Measurements from ENCODE around the gene KRT81.
"Not testable (repeated sequence)": the region's sequence is repeated elsewhere in the genome, so short reads cannot be mapped to it uniquely, and the experiment has no call there.

The KRT81 gene

GRCh38 chr12:52270541-52271070 is 20.7 kb downstream of the KRT81 start:
- no peak for DNase-seq

GRCh38 chr12:52268212-52268611 is 23.1 kb downstream of the KRT81 start:
- DNase-seq, result no peak

DNA sequence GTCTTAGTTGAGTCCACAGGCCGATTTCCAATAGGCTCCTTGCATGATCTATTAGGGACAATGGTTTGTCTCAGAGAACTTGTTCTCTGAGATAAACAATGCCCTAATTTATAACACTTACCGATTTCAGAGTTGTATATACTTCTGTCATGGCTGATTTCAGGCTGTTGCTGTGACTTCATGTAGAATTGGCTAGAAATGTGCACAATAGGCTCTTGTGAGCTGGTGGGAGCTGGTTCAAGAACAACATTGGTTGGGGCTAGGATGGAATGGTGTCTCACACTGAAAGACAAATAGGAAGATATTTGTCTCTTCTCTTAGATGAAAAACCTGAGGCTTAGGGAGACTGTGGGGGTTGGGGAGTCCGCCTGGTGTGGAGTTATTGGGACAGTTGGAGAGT is 23.6 kb downstream of the KRT81 start:
- DNase-seq, result no peak

DNA sequence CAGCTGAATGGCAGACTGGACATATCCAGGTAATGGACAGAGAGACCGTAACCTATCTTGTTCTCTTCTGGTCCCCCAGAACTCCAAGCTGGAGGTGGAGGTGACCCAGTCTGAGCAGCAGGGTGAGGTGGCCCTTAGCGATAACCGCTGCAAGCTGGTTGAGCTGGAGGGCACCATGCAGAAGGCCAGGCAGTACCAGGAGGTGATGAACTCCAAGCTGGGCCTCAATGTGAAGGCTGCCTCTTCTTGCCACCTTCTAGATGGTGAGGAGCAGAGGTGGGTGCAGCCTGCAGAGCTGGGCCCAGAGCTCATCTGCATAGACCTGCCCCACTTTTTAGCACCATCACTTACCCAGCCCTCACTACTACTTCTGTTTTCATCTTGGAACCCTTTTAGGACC is 24.1 kb downstream of the KRT81 start:
- no peak for DNase-seq

- no peak for DNase-seq
Observed at GRCh38 chr12:52266514-52266913, 24.8 kb downstream of the KRT81 start.

GRCh38 chr12:52264435-52264825 is 26.9 kb downstream of the KRT81 start:
- DNase-seq, result no peak

DNA sequence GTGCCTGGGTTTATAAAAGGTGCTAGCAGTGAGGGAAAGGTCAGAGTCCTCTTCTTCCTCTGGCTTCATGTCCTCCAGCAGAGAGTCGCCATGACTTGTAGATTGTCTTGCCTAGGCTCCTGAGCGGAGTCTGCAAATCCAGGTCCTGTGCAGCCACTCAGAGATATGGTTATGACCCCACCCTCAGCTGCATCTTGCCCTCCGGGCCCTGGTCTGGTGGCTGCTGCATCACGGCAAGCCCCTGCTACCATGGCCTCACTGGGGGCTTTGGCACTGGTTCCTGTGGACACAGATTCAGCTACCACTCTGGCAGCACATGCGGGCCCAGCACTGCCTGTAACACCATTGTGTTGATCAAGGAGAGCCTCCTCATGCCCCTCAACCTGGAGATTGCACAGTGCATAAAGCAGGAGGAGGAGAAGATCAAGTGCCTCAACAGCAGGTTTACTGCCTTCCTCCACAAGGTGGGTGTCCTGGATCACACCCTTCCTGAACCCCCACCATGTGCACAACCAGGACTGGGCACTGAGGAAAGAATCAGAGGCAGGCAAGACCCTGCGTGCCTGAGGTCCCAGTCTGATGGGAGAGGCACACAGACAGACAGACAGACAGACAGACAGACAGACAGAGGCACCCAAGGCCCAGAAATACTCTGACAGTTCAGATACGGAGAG is 27.4 kb downstream of the KRT81 start:
- no peak for DNase-seq

DNA sequence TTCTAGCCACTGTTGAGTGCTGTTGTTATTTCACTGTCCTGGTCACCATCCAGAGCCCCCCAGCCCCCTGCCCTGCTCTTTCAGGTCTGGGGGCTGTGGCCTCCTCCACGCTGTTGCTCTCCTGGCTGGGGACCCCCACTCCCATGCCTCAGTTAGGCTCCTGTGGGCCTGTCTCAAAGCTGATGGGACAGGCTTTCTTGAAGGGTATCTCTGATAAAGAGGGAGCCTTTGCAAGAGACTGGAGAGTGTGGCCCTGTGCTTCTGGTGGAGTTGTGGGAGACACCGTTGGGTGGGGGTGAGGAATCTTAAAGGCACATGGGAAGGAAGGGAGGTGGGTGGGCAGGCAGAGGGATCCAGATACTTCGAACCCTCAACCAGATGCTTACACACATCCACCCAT is 29.0 kb downstream of the KRT81 start:
- DNase-seq, result no peak

DNA sequence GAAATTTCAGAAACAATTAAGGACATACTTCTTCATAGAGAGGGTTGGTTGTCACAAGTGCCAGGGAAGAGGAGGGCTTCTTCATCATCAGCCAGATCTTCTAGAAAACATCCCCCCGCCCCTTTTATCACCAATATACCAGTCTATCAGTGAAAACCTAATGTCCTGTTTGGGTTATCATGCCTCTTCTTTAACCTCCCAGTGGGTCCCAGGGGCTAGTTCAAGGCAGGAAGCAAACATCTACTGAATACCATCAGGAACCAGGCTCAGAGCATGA is 30.2 kb downstream of the KRT81 start:
- no peak for DNase-seq

- DNase-seq, result no peak
Observed at GRCh38 chr12:52260361-52261207, 30.8 kb downstream of the KRT81 start.

DNA sequence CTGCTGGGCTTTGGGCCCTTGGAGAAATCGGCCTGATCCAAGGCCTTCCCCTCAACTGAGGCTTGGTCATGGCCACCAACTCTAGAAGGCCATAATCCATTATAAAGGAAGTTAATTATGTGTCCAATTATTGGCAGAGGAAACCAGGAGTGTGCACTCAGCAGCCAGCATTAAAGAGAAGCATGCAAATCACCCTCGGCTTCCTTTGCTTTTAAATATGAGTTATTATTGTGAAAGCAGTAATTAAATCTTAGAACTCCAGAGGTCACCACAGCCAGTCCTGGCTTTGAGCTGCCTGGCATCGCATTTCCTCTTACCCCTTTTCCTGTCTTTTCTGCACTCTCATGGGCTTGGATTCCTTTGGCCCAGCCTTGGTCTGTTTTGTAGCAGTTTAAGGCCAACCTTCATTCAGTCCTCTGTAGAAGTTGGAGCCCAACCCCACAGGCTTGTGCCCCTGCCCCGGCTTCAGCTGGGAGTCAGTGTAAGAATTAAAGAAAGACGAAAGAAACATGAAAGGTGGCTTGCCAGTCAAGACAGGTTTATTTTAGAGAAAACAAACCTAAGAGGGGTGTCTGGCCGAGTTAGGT is 31.6 kb downstream of the KRT81 start:
- no peak for DNase-seq

- DNase-seq, result no peak
Observed at GRCh38 chr12:52258335-52258901, 32.9 kb downstream of the KRT81 start.

DNA sequence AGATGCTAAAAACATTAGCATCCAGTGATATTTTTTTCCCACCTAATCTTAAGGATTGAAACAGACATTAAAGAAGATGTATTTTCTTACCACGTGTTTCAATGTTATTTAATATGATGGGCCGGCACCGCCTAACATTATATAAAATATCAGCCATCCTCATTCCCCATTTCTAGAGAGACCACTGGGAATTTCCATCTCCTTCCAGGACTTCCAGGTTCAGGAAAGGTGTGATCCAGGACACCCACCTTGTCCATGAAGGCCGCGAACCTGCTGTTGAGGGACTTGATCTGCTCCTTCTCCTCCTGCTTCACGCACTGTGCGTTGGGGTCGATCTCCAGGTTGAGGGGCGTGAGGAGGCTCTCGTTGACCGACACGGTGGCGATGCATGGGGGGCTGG is 33.4 kb downstream of the KRT81 start:
- not testable (repeated sequence) for DNase-seq

DNA sequence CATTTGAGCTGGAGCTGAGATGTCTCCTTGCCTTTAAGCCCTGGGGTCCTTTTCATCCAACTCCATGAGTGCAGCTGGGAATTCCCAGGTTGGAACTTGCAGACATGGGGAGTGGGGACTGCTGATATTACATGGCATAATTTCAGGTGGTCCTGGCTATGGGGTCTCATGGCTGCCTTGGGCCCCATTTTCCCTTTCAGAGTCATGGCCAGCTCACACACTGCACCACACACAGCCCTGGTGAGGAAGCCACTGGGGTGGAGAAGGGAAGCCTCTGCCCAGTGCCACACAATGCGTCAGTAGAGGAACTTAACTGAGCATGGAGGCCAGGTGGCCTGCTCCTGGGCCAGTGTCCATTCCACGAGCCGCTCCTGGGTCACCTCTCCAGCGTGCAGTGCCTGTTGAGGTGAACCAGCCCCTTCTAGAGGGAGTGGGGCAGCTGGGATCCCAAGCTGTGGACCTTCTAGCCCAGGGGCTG is 34.2 kb downstream of the KRT81 start:
- no peak for DNase-seq

DNA sequence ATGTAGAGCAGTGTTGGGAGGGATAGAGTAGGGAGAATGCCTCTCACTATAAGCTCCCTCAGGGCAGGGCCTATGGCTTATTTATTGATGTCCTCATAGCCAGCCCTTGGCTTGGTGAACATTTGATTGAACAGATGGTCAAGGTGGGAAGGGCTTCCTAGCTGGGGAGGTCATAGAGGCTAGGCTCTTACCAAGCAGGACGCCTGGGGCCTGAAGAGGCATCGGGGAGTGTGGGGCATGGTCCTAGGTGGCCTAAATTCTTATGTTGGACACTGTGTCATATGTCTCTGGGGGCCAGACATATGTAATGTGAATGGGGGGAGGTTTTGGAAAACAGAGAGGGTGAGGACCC is 34.8 kb downstream of the KRT81 start:
- no peak for DNase-seq

- DNase-seq, result no peak
Observed at GRCh38 chr12:52255926-52256583, 35.3 kb downstream of the KRT81 start.

- no peak for DNase-seq
Observed at GRCh38 chr12:52254965-52255751, 36.2 kb downstream of the KRT81 start.

GRCh38 chr12:52254180-52254964 is 37.0 kb downstream of the KRT81 start:
- no peak for DNase-seq

DNA sequence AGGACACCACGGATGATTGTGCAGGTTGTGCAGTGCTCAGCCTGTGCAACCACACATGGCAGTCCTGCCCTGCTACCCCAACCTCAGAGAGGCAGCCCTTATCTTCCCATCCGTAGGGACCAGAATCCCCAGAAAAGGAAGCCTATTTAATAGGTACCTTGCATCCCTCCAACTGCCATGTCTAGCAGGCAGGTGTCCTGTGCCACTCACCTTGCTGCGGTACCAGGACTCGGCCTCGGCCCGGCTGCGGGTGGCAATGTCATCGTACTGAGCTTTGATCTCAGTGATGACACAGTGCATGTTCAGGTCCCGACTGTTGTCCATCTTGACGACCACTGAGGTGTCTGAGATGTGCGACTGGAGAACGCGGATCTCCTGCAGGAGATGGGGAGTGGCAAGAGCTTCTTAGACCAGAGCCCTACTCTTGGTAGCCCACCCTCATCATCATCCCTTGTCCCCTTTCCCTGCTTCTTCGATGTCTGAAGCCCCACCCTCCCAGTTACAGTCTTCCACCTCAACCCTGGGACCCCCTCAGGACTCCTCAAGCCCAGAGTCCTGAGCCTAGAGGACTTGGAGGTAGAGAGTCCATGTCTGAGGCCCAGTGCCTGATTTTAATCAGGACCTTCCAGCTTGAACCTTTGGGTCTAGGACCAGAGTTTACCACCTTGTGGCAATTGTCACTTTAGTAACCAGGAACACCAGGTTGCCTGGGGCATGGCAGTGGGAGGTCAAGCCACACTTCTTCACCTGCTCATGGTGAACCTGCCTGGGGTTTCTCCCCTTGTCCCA is 37.7 kb downstream of the KRT81 start:
- no peak for DNase-seq

- DNase-seq, result no peak
Observed at GRCh38 chr12:52252728-52253343, 38.5 kb downstream of the KRT81 start.
